ENCODE measurements around the gene TNFAIP8L1.
"Not testable (repeated sequence)": the region's sequence is repeated elsewhere in the genome, so short reads cannot be mapped to it uniquely, and the experiment has no call there.

The TNFAIP8L1 gene

DNA sequence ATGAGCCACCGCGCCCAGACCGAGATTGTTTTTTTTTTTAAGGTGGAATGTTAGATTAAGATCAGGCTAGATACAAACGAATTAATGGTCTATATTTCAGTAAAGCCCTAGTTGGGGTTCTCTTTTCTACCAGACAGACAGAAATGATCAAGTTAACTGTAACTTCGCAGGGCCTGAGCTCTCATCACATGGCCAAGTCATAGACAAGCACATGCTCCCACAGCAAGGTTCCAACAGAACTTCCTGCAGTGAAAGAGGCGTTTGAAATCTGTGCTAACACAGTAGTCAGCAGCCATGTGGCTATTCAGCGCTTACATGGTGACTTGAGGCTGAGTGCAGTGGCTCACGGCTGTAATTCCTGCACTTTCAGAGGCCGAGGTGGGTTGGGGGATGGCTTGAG is 45.1 kb upstream of the TNFAIP8L1 start:
- Histone ChIP-seq H3K27ac (no peak overlapping the region), H3K4me3 (no peak overlapping the region)
- no peak for DNase-seq (ENCODE audit: low spot score)
- TF ChIP-seq, protein P1, sequence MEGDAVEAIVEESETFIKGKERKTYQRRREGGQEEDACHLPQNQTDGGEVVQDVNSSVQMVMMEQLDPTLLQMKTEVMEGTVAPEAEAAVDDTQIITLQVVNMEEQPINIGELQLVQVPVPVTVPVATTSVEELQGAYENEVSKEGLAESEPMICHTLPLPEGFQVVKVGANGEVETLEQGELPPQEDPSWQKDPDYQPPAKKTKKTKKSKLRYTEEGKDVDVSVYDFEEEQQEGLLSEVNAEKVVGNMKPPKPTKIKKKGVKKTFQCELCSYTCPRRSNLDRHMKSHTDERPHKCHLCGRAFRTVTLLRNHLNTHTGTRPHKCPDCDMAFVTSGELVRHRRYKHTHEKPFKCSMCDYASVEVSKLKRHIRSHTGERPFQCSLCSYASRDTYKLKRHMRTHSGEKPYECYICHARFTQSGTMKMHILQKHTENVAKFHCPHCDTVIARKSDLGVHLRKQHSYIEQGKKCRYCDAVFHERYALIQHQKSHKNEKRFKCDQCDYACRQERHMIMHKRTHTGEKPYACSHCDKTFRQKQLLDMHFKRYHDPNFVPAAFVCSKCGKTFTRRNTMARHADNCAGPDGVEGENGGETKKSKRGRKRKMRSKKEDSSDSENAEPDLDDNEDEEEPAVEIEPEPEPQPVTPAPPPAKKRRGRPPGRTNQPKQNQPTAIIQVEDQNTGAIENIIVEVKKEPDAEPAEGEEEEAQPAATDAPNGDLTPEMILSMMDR (IDR thresholded peaks at IDR 0.05): no peak

DNA sequence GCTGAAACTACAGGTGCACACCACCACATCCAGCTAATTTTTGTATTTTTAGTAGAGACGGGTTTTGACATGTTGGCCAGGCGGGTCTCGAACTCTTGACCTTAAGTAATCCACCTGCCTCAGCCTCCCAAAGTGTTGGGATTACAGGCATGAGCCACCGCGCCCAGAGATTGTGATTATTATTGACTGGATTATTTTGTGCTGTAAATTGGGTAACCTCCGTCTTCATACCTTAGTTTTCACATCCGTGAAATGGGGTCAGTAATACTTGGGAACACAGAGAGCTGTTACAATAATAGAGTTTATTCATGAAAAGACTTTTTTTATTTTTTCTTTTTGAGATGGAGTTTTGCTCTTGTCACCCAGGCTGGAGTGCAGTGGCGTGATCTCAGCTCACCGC is 44.2 kb upstream of the TNFAIP8L1 start:
- H3K4me3 ChIP-seq; DNase-seq (ENCODE audit: low spot score); H3K27ac ChIP-seq: not testable (repeated sequence)

DNA sequence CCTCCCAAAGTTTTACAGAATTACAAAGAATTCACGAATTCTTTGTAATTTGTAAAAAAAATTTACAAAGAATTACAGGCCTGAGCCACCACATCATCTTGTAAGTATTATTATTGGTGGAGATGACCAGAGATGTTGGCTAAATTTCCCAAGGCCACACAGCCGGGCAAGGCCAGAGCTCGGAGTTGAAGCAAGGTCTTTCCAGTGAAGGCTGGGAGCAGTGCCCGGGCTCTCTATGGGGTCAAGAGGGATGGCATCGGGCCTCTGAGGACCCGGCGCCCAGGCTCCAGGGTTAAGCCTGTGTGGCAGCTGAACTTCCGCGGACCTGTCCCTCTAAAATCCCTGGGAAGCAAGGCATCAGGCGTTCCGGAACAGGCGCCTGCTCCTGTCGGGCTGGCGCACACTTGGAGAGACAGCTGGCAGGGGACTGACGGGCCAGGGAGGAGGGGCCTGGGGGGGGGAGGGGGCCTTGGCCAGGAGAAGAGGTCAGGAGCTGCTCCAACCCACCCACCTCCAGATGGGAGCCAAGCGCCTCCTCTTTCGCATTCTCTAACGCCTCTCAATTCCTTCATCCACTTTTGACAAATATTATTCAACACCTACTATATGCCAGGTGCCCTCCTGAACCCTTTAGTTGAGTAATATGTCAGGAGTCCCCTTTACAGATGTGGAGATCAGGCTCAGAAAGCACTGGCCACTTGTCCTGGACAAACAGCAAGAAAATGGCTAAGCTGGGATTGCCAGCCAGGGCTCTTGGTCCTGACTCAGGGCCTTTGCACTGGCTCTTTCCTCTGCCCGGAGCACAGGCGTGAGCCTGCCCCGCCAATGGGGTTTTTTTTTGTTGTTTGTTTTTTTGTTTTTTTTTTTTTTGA is 43.0 kb upstream of the TNFAIP8L1 start:
- TF ChIP-seq, protein P1 (IDR thresholded peaks at IDR 0.05): no peak
- no peak overlapping the region for H3K27ac ChIP-seq
- DNase-seq (ENCODE audit: low spot score): no peak
- H3K4me3 ChIP-seq: no peak overlapping the region

DNA sequence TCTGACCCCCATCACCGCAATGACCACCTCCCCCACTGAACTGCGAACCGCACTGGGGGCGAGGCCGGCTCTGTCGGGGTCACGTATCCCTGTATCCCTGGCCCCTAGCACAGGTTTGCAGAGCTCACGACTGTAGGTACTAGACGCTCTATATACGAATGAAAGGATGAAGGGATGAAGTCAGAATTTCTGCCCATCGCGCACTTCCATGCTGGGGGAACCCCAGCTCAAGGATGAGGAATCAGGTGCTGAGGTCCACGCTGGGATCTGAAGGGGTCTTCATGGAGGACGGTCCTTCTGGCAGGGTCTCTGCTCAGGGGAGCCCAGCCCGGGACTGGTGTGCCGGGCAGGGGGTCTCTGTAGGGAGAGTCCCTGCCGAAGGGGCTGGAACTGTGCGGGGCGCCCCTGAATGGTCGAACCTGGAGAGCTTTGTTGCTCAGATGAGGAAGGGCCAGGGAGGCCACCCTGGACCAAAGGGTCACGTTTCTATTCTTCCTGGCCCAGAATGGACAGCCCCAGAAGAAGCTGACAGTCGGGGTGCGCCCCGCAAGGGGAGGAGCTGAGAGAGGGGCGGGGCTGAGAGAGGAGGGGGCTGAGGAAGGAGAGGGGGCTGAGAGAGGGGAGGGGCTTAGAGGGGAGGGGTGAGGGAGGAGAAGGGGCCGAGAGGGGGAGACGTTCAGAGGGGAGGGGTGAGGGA is 41.9 kb upstream of the TNFAIP8L1 start:
- DNase-seq (ENCODE audit: low spot score): no peak
- TF ChIP-seq, protein P1 (IDR thresholded peaks at IDR 0.05): no peak
- H3K27ac ChIP-seq: no peak overlapping the region
- no peak overlapping the region for H3K4me3 ChIP-seq

DNA sequence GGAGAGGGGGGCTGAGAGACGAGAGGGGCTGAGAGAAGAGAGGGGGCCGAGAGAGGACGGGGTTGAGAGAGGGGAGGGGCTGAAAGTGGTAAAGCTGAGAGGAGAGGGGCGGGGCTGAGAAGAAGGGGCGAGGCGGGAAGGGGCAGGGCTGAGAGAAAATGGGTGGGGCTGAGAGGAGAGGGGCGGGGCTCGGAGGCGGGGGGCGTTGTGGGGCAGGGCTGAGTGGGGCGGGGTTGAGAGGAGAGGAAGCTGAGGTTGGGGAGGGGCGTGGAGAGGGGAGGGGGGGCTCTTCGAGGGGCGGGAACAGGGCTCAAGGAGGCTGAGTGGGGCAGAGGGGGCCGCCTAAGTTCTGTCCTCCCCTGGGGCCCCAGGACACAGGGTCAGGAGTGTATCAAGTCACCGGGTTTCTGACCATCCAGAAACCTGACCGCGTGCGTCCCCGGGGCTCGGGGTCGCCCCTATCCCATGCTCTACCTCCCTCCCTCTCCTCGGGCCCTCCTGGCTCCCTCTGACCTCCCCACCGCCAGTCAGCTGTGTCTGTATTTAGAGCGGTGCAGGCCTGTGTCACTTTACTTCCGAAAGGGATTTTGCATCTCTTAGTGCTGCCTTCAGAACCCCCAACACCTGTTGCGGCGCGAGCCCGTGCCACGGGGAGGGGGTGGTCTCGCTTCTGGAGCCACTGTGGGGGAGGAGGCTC is 41.2 kb upstream of the TNFAIP8L1 start:
- peak overlapping the region; percentile 47 for H3K4me3 ChIP-seq
- no peak for DNase-seq (ENCODE audit: low spot score)
- no peak overlapping the region for H3K27ac ChIP-seq
- TF ChIP-seq, protein P1 (IDR thresholded peaks at IDR 0.05): no peak

DNA sequence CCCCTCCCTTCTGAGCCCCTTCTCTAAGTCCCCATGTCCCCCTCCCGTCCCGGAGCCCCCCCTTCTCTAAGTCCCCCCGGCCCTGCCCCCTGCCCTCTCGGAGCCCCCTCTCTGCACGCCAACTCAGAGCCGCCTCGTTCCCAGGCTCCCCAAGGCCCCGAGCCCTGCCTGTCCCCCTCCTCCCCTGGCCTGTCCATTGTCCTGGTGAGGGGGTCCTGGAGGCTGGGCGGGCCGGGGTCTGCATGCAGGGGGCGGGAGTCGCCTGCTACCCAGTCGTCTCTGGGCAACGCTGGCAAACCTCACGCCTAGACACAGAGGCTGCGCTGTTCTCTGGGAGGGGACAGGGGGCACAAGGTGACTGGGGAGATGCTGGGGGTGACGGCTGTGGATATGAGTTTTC is 40.6 kb upstream of the TNFAIP8L1 start:
- H3K4me3 ChIP-seq: no peak overlapping the region
- DNase-seq (ENCODE audit: low spot score): no peak
- TF ChIP-seq, protein P1 (IDR thresholded peaks at IDR 0.05): no peak

DNA sequence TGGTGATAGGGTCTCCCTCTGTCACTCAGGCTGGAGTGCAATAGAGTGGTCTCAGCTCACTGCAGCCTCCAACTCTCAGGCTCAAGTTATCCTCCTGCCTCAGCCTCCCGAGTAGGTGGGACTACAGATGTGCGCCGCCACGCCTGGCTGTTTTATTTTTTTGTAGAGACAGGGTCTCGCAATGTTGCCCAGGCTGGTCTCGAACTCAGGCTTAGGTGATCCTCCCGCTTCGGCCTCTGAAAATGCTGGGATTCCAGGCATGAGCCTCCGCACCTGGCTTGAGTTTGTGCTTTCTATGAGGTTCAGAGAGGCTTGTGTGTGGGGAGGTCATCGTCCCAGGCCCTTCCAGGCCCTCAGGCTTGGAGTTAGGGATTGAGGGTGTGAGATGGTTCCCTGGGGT is 39.2 kb upstream of the TNFAIP8L1 start:
- H3K4me3 ChIP-seq: no peak overlapping the region
- no peak overlapping the region for H3K27ac ChIP-seq
- DNase-seq (ENCODE audit: low spot score): no peak
- TF ChIP-seq, protein P1 (IDR thresholded peaks at IDR 0.05): no peak

More for the DNA sequence above, 40.6 kb upstream of the TNFAIP8L1 start:
- H3K27ac ChIP-seq: no peak overlapping the region
